Keratinocyte (primary cell): Measurements from ENCODE around the gene ISG15.
"Not testable (repeated sequence)": the region's sequence is repeated elsewhere in the genome, so short reads cannot be mapped to it uniquely, and the experiment has no call there.

Experiments used
- CTCF ChIP-seq, 3 experiments: IDR thresholded peaks in 1 of 3; conservative IDR thresholded peaks in 1 of 3; optimal IDR thresholded peaks in 1 of 3; 2 replicates in 2 of 3; 3 replicates in 1 of 3; pipeline versions ENCODE3 to v1.5.1; 2011; ENCODE audit warnings: low read length in 3 of 3, mild to moderate bottlenecking in 3 of 3, moderate library complexity in 2 of 3, control low read depth in 1 of 3, inconsistent platforms in 1 of 3; ENCODE audit not compliant: insufficient read depth in 2 of 3; ENCODE audit errors: extremely low read depth in 1 of 3
- EZH2 ChIP-seq: IDR thresholded peaks from one replicate; pipeline ENCODE4 v1.6.1; 2012; ENCODE audit warnings: inconsistent platforms, mild to moderate bottlenecking, low read length, moderate library complexity

- not testable (repeated sequence) for TF ChIP-seq CTCF (optimal IDR thresholded peaks at IDR 0.05 in 1 of 3, IDR thresholded peaks at IDR 0.05 in 1 of 3, conservative IDR thresholded peaks at IDR 0.05 in 1 of 3; ENCODE audit: extremely low read depth in 1 of 3, insufficient read depth in 2 of 3, low read length in 3 of 3); EZH2
Observed at GRCh38 chr1:1057769-1058087, 44.4 kb downstream of the ISG15 start.
